SU-DHL-6 (cell line): ENCODE results near the gene ZIC4.

Experiments
- H2AFZ ChIP-seq: fragments of 200-600 bp; sonication (generic); 2 replicates; pipeline ENCODE4 v1.6.1; 2014; ENCODE audit warnings: low read depth, mild to moderate bottlenecking, moderate library complexity, mixed read lengths, antibody characterized with exemption, low read length; ENCODE audit not compliant: severe bottlenecking
- H3F3A ChIP-seq: fragments of 200-600 bp; shearing (Covaris generic); 2 replicates; pipeline ENCODE4 v1.6.0; 2016; ENCODE audit warnings: antibody characterized with exemption, mild to moderate bottlenecking; ENCODE audit not compliant: insufficient read depth
- H3K27ac ChIP-seq: fragments of 200-600 bp; sonication (generic); 2 replicates; pipeline ENCODE4 v1.5.1; 2016; ENCODE audit warnings: low read depth, mild to moderate bottlenecking, low read length, moderate library complexity, mixed read lengths
- H3K27me3 ChIP-seq: fragments of 200-600 bp; sonication (generic), shearing (Covaris generic); 2 replicates; pipeline ENCODE4 v1.6.0; 2014; ENCODE audit warnings: mild to moderate bottlenecking, low read length
- H3K36me3 ChIP-seq: fragments of 200-600 bp; sonication (generic); 2 replicates; pipeline ENCODE4 v1.6.1; 2014; ENCODE audit warnings: mild to moderate bottlenecking, low read length, mixed read lengths
- H3K4me2 ChIP-seq: fragments of 300-600, 200-600 bp; shearing (Covaris generic), sonication (generic); 2 replicates; pipeline ENCODE4 v1.6.0; 2014; ENCODE audit warnings: low read length, low read depth, mild to moderate bottlenecking; ENCODE audit not compliant: poor library complexity, severe bottlenecking
- H3K4me3 ChIP-seq: fragments of 200-600 bp; sonication (generic); 2 replicates; pipeline ENCODE4 v1.5.1; 2014; ENCODE audit warnings: antibody characterized with exemption, low read length, mild to moderate bottlenecking, mixed read lengths; ENCODE audit not compliant: insufficient read depth, poor library complexity, severe bottlenecking
- H3K79me2 ChIP-seq: fragments of 200-600 bp; sonication (generic); 2 replicates; pipeline ENCODE4 v1.6.1; 2014; ENCODE audit warnings: mild to moderate bottlenecking, low read length, moderate library complexity; ENCODE audit not compliant: insufficient read depth
- H3K9ac ChIP-seq: fragments of 200-600 bp; sonication (generic); 2 replicates; pipeline ENCODE4 v1.7.0; 2014; ENCODE audit warnings: mild to moderate bottlenecking, low read length
- H3K9me2 ChIP-seq: fragments of 200-600 bp; sonication (generic); replicated peaks from 2 replicates; pipeline ENCODE4 v1.6.1; 2014; ENCODE audit warnings: low read length; ENCODE audit not compliant: insufficient read depth
- H3K9me3 ChIP-seq: fragments of 200-600 bp; sonication (generic); 2 replicates; pipeline ENCODE4 v1.6.1; 2014; ENCODE audit warnings: low read length, mixed read lengths; ENCODE audit not compliant: insufficient read depth
- H4K20me1 ChIP-seq: fragments of 200-600 bp; sonication (generic); 2 replicates; pipeline ENCODE4 v1.6.1; 2014; ENCODE audit warnings: low read depth, mild to moderate bottlenecking, antibody characterized with exemption, low read length, moderate library complexity, mixed read lengths
- CTCF ChIP-seq: fragments of 200-600 bp; sonication (generic); IDR thresholded peaks from one replicate; pipeline ENCODE4 v1.5.1; 2017; ENCODE audit warnings: antibody characterized with exemption, mild to moderate bottlenecking, low read length, moderate library complexity; ENCODE audit not compliant: insufficient read depth, poor library complexity, severe bottlenecking
- EZH2phosphoT487 ChIP-seq: fragments of 200-600 bp; sonication (generic), shearing (Covaris generic); conservative IDR thresholded peaks from 2 replicates; pipeline ENCODE4 v1.6.1; 2018; ENCODE audit warnings: mild to moderate bottlenecking, antibody characterized with exemption, low read length, moderate library complexity, mixed read lengths

ZIC4 gene

GRCh38 chr3:147407498-147408187, 1.3 kb upstream of the ZIC4 start:
- Histone ChIP-seq H3K36me3 (no peaks in the 10 kb centered on the region), H3K27me3 (no peaks in the 10 kb centered on the region), H3K27ac (no peak overlapping the region), H3K4me3 (no peak overlapping the region), H3K9me2 (no peaks in the 10 kb centered on the region), H3K9ac (no peak overlapping the region), H3K79me2 (no peaks in the 10 kb centered on the region), H4K20me1 (no peaks in the 10 kb centered on the region), H3K4me2 (no peak overlapping the region), H2AFZ (no peak overlapping the region), H3F3A (no peaks in the 10 kb centered on the region), H3K9me3 (no peaks in the 10 kb centered on the region)
- TF ChIP-seq EZH2phosphoT487 (no peak), CTCF (no peak)

DNA sequence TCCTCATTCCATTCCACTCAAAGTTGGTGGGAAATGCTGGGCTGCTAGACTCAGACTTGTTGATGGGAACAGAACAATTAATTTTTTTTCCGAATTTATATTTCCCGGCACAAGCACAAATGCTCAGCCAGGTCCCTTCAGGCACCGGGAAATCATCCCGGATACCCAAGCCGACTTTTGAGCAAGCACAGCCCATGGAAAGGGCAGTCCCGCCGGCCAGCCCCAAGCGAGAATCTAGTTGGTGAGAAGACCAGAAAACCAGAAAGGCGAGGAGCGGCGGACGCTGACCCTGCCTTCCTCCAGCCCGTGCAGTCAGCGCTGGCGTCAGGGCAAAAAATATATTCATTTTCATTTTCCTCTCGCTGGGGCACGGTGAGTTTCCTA, 763 bp upstream of the ZIC4 start:
- no peak overlapping the region for H3K4me2 ChIP-seq
- no peaks in the 10 kb centered on the region for H3K79me2 ChIP-seq
- H3K36me3 ChIP-seq, result no peaks in the 10 kb centered on the region
- H3K9me2 ChIP-seq, result no peaks in the 10 kb centered on the region
- no peak overlapping the region for H3K9ac ChIP-seq
- no peaks in the 10 kb centered on the region for H3K27me3 ChIP-seq
- no peak overlapping the region for H3K4me3 ChIP-seq
- H4K20me1 ChIP-seq, result no peaks in the 10 kb centered on the region
- no peak overlapping the region for H2AFZ ChIP-seq
- H3K9me3 ChIP-seq, result no peaks in the 10 kb centered on the region
- no peak for TF ChIP-seq CTCF
- no peak for TF ChIP-seq EZH2phosphoT487
- no peaks in the 10 kb centered on the region for H3F3A ChIP-seq
- H3K27ac ChIP-seq, result no peak overlapping the region

DNA sequence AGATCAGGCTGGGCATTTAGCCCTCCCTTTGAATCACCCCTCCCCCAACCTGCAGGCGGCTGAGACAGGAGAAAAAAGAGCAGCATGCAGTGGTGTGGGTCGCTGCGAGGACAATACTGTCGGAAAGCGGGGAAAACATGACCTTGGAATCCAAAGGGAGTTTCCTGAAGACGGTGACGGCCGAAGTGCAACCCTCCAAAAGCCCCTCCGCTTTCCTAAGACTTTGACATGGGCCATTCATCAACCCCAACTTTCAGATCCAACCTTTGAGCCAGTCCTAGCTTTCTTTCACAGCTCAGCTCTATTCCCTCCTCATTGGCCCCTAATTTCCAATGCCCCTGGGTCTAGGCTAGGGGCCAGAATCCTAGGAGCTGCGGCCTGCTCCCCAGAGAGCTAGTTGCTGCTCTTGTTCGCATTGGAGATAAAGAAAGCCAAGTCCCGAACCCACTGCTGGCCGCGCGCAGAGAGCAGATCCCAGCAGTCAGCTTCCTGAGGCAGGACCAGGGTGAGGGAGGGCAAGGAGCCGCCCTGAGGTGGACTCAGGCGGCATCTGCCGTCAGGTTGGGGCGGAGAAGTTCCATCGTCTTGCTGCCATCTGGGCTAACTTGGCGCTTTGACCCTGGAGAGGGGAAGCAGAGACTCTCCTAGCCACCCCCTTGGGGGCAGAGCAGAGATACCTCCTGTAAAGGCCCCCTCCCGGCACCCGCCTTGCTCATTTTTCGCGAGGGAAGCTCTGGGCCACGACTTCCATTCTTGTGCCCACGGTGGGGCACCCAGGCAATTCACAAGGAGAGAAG, 914 bp downstream of the ZIC4 start:
- Histone ChIP-seq H3K36me3 (no peaks in the 10 kb centered on the region), H3K27me3 (no peaks in the 10 kb centered on the region), H3K9me2 (no peaks in the 10 kb centered on the region), H3K79me2 (no peaks in the 10 kb centered on the region), H3K27ac (no peak overlapping the region), H4K20me1 (no peaks in the 10 kb centered on the region), H3K9ac (no peak overlapping the region), H3K4me2 (no peak overlapping the region), H3F3A (no peaks in the 10 kb centered on the region), H3K4me3 (no peak overlapping the region), H3K9me3 (no peaks in the 10 kb centered on the region), H2AFZ (no peak overlapping the region)
- TF ChIP-seq CTCF (no peak), EZH2phosphoT487 (no peak)
